Endothelial cell of umbilical vein (primary cell): Measurements from ENCODE around the gene KHDC1.

ENCODE experiments used
- CTCF ChIP-seq, 2 donors: IDR thresholded peaks; 1 replicate in 1 of 2; 2 replicates in 1 of 2; pipeline ENCODE4 v1.5.1; 2011; ENCODE audit warnings: low read length in 2 of 2, mild to moderate bottlenecking in 2 of 2, moderate library complexity in 2 of 2, control low read depth in 1 of 2, inconsistent platforms in 1 of 2, low read depth in 1 of 2; ENCODE audit not compliant: insufficient read depth in 1 of 2; ENCODE audit errors: extremely low read depth in 1 of 2
- EZH2 ChIP-seq: IDR thresholded peaks from 2 replicates; pipeline ENCODE4 v1.6.1; 2012; ENCODE audit warnings: borderline replicate concordance, low read depth, mild to moderate bottlenecking, moderate library complexity, low read length, inconsistent platforms; ENCODE audit not compliant: severe bottlenecking
- FOS ChIP-seq: IDR thresholded peaks from 2 replicates; pipeline ENCODE4 v1.6.1; 2011; ENCODE audit warnings: mild to moderate bottlenecking, low read length, moderate library complexity, borderline replicate concordance; ENCODE audit not compliant: insufficient read depth
- MAX ChIP-seq: IDR thresholded peaks from 2 replicates; pipeline ENCODE4 v1.6.1; 2011; ENCODE audit not compliant: insufficient read depth, insufficient read length
- MYC ChIP-seq: IDR thresholded peaks from one replicate; pipeline ENCODE4 v1.6.1; 2011; ENCODE audit warnings: mild to moderate bottlenecking, low read depth, low read length
- POLR2A ChIP-seq: IDR thresholded peaks from 2 replicates; pipeline ENCODE4 v1.6.1; 2012; ENCODE audit warnings: low read depth, mild to moderate bottlenecking, control low read depth, low read length
- POLR2AphosphoS5 ChIP-seq: IDR thresholded peaks from 2 replicates; pipeline ENCODE4 v1.6.1; 2012; ENCODE audit warnings: low read depth, mild to moderate bottlenecking, control low read depth, low read length, moderate library complexity; ENCODE audit not compliant: insufficient read depth

- TF ChIP-seq POLR2A: no peak
- TF ChIP-seq CTCF (IDR thresholded peaks at IDR 0.05; ENCODE audit: extremely low read depth in 1 of 2, insufficient read depth in 1 of 2, low read depth in 1 of 2, low read length in 2 of 2): no peak
- TF ChIP-seq MYC: no peak
- TF ChIP-seq FOS: no peak
- TF ChIP-seq POLR2AphosphoS5: no peak
- TF ChIP-seq EZH2: no peak
- TF ChIP-seq MAX: no peak
Observed at GRCh38 chr6:73299151-73299971, 36.4 kb upstream of the KHDC1 start.
